ENCODE measurements around the gene TSPAN3.

The TSPAN3 gene

DNA sequence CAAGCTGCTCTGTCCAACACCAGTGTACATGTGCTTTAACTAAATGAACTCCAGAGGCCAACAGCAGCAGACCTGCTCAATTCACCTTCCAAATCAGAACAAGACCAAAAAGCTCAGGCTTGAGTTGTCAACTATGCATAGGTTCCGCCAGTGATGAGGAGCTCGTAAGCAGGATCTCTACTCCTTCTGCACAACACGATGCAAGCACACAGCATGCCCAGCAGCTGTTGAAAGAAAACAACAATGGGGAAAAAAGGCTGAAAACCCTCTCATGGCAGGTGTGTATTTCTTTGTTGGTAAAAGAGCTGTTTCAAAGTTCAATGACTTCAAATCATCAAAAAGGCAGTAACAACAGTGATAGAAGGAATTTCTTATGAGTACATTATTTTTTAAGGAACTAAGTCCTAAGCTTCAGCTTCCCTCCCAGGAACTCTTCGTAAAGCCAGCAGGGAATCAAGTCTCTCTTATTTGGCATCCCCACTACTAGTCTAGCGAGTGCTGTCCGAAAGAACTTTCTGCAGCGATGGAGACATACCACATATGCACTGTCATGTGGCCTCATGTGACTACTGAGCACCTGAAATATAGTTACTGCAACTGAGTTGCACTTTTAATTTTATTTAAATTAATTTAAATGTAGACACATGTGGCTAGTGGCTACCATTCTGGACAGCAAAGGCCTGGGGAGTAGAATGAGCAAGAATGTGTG, 24.1 kb downstream of the TSPAN3 start:
- TF ChIP-seq CTCF (IDR thresholded peaks at IDR 0.05; ENCODE audit: low read length, missing control alignments) = no peak
- no peak overlapping the region for H3K4me3 ChIP-seq (replicated peaks; ENCODE audit: low read depth, low read length)
- DNase-seq (ENCODE audit: low read depth) = no peak

DNA sequence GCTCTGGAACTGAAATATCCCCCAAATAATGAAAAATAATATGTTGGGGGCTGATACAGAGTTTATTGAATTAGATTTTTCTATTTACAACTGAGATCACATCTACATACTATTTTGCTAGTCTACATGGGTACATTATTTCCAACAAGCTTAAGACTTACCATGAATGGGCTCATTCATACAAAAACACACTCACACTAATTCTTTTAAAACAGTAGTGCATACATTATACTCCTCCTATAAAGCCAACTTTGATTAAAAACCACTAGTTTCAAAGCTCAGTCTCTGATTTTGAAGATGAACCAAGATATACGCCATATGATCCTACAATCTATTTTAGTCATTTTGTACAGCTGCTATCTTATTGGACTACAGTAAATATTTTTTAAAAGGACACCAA, 24.9 kb downstream of the TSPAN3 start:
- no peak for DNase-seq (ENCODE audit: low read depth)
- no peak for TF ChIP-seq CTCF (IDR thresholded peaks at IDR 0.05; ENCODE audit: low read length, missing control alignments)
- no peak overlapping the region for H3K4me3 ChIP-seq (replicated peaks; ENCODE audit: low read depth, low read length)

DNA sequence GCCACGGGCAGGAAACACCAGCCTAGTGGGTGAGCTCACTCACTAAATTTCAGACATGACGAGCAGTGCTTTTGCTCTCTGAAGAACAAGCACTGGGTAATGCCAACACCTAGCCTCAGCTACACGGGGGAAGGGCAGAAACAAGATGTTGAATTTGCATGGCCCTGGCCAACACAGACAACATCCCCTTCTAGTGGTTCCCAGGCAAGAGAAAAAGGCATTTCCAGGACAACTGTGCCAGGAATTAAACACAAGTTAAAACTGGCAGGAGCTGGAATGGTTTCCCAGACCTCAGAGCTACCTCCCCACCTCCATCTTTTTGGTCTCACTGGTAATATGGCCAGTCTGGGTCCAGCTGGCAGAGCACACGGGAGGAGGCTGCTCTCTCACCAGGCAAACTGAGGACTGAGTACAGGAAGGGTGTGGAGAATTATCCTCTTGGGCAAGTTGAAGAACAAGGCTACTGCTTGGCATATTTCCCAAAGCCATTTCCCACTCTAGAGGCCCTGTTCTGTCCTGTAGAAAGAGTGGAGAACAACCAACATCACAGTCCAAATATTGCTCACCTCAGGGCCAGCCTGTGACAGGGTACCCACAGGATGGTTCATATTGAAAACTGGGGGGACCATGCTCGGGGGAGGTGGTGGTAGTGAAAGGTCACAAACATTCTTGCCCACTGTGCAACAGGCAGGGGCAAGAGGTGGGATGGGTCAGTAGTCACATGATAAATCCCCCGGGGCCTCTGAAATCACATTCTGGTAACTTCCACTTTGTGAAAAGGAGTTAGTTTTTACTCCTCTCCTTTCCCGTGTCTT, 26.5 kb downstream of the TSPAN3 start:
- TF ChIP-seq CTCF (IDR thresholded peaks at IDR 0.05; ENCODE audit: low read length, missing control alignments) = no peak
- no peak overlapping the region for H3K4me3 ChIP-seq (replicated peaks; ENCODE audit: low read depth, low read length)
- peak; percentile 46 for DNase-seq (ENCODE audit: low read depth)

DNA sequence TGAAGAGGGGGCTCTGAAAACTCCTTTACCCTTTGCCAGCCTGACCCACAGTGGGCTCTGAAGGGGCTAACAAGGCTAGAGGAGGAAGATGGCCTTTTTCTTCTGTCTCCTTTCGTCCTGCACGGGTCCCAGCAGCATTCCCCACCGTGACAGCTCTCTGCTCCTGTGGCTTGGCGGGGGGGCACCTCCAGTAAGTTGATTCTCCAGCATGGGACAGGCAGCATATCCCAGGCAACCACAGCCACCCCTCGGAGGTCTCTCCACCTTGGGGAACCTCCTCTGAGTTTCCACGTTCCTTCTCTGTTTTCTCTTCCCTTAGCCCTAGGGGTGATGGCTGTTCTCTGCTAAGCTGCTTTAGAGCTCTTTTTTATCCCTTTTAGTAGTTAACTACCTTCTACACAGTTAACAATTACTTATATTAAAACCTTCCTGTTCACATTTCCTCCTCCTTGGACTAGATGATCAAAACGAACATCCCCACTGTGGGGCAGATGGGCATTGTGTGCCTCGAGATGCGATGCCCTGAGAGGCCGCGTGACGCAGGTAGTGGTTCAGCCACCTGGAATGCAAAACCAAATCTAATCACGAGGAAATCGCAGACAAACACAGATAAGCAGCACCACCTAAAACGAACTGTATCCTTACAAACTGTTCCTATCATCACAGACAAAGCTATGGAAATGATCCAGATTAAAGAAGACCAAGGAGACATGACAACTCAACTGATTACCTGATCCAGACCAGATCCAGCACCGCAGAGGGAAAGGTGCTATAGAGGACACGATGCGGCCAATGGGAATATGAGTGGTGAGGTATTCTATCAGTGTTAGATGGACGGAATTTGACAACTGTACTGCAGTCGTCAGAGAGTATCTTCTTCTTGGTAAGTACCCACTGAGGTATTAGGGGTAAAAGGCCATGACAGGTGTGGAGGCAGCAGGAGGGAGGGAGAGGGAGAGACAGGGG, 27.7 kb downstream of the TSPAN3 start:
- TF ChIP-seq CTCF (IDR thresholded peaks at IDR 0.05; ENCODE audit: low read length, missing control alignments) = no peak
- H3K4me3 ChIP-seq (replicated peaks; ENCODE audit: low read depth, low read length) = no peak overlapping the region
- no peak for DNase-seq (ENCODE audit: low read depth)

DNA sequence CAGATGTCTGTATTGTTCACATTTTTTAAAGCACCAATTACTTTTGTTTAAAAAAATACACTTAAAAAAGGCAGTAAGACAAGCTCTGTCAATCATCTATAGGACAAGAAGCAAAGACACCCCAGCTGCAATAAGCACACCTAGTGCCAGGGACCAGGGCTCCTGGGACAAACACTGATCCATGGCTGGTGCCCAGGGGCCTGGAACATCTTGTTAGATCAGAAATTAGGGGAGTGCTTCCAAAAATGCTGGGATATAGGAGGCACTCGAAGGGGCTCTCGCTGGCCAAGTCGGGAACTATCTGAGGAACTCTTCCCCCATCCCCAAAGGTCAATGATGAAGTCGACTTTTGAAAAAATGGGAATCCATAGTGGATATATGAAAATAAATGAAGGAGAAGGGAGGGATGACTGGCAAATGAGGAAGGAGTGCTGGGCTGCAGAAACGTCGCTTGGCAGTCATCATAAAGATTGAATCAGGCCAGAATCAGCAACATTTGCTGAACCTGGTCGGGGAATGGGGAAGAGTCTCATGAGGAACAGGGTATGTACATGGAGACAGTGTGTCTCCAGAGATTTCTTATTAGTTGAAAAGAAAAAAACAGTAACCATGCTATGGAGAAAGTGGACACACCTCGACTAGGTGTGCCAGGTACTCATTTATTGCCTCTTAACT, 28.5 kb downstream of the TSPAN3 start:
- H3K4me3 ChIP-seq (replicated peaks; ENCODE audit: low read depth, low read length) = no peak overlapping the region
- DNase-seq (ENCODE audit: low read depth) = no peak
- no peak for TF ChIP-seq CTCF (IDR thresholded peaks at IDR 0.05; ENCODE audit: low read length, missing control alignments)

DNA sequence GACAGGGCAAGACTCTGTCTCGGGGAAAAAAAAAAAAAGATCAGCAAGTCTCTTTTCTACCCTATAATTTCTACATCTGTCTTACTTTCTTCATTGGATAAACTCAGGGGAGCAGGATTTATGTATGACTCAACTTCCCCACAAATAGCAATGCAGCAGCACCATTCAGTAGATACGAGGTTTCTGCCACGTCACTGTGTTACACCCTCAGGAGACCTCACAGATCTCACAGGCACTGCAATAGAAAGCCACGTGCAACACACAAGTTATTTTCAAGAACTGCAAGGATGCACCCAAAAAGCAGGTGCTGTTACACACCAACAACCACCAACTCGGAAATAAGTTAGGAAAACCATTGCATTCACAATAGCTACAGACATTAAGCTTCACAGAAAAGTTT, 30.2 kb downstream of the TSPAN3 start:
- no peak overlapping the region for H3K4me3 ChIP-seq (replicated peaks; ENCODE audit: low read depth, low read length)
- TF ChIP-seq CTCF (IDR thresholded peaks at IDR 0.05; ENCODE audit: low read length, missing control alignments) = no peak
- DNase-seq (ENCODE audit: low read depth) = no peak

Data from fibroblast of pulmonary artery (primary cell).